Uterus (tissue), 2 donors: ENCODE data around the gene GNGT2.

ENCODE experiments used
- POLR2A ChIP-seq, 2 donors: fragments of 450-650 bp; IDR thresholded peaks; one replicate each; pipeline ENCODE4 v1.6.1; 2016; ENCODE audit warnings: antibody characterized with exemption in 2 of 2, mild to moderate bottlenecking in 1 of 2, moderate library complexity in 1 of 2
- TF ChIP-seq, protein P1 (sequence below), 4 experiments: fragments of 200-600 bp in 2 of 4; fragments of 450-650 bp in 2 of 4; sonication (generic) in 2 of 4; IDR thresholded peaks; one replicate each; pipeline ENCODE4 v1.5.1; 2016 to 2019; ENCODE audit warnings: antibody characterized with exemption in 4 of 4, mild to moderate bottlenecking in 2 of 4, moderate library complexity in 1 of 4

DNA sequence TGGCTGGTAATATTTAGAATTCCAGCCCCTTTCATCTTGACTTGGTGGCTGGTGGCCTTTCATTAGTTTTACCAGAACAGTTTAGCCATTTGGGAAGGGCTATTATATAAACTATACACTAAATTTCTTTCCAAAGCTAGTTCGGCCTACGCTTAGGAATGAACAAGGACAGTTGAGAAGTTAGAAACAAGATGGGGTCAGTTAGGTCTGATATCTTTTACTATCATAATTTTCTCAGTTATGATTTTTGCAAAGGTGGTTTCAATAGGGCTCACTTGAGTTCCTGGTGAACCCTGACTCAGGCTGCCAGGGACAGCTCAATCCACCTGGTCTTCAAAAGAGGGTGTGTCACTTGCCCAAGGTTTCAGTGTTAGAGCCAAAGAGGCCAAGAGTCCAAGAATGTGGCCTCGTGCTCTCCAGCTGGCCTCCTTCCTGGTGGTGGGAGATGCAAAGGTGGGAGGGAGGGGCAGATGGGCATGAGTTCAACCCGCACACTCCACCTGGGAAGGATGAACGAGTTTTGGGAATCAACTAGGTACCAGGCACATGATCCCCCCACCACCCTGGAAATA lies 24.2 kb upstream of the GNGT2 start:
- TF ChIP-seq, protein P1, sequence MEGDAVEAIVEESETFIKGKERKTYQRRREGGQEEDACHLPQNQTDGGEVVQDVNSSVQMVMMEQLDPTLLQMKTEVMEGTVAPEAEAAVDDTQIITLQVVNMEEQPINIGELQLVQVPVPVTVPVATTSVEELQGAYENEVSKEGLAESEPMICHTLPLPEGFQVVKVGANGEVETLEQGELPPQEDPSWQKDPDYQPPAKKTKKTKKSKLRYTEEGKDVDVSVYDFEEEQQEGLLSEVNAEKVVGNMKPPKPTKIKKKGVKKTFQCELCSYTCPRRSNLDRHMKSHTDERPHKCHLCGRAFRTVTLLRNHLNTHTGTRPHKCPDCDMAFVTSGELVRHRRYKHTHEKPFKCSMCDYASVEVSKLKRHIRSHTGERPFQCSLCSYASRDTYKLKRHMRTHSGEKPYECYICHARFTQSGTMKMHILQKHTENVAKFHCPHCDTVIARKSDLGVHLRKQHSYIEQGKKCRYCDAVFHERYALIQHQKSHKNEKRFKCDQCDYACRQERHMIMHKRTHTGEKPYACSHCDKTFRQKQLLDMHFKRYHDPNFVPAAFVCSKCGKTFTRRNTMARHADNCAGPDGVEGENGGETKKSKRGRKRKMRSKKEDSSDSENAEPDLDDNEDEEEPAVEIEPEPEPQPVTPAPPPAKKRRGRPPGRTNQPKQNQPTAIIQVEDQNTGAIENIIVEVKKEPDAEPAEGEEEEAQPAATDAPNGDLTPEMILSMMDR (IDR thresholded peaks at IDR 0.05): no peak
- TF ChIP-seq POLR2A (IDR thresholded peaks at IDR 0.05): no peak
